ENCODE measurements around the gene CAPN14. TPM values are rescaled to one million over a fixed set of nuclear protein-coding genes. Genes with fewer than 3 reads are reported as not detected.
A peak's percentile ranks its signal among the peaks of the same experiment; 100 is the strongest.

CAPN14 gene, protein sequence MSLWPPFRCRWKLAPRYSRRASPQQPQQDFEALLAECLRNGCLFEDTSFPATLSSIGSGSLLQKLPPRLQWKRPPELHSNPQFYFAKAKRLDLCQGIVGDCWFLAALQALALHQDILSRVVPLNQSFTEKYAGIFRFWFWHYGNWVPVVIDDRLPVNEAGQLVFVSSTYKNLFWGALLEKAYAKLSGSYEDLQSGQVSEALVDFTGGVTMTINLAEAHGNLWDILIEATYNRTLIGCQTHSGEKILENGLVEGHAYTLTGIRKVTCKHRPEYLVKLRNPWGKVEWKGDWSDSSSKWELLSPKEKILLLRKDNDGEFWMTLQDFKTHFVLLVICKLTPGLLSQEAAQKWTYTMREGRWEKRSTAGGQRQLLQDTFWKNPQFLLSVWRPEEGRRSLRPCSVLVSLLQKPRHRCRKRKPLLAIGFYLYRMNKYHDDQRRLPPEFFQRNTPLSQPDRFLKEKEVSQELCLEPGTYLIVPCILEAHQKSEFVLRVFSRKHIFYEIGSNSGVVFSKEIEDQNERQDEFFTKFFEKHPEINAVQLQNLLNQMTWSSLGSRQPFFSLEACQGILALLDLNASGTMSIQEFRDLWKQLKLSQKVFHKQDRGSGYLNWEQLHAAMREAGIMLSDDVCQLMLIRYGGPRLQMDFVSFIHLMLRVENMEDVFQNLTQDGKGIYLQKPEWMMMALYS
- total RNA-seq (2014; rRNA removed; shearing (Covaris generic)): not detected in 2 replicates

DNA sequence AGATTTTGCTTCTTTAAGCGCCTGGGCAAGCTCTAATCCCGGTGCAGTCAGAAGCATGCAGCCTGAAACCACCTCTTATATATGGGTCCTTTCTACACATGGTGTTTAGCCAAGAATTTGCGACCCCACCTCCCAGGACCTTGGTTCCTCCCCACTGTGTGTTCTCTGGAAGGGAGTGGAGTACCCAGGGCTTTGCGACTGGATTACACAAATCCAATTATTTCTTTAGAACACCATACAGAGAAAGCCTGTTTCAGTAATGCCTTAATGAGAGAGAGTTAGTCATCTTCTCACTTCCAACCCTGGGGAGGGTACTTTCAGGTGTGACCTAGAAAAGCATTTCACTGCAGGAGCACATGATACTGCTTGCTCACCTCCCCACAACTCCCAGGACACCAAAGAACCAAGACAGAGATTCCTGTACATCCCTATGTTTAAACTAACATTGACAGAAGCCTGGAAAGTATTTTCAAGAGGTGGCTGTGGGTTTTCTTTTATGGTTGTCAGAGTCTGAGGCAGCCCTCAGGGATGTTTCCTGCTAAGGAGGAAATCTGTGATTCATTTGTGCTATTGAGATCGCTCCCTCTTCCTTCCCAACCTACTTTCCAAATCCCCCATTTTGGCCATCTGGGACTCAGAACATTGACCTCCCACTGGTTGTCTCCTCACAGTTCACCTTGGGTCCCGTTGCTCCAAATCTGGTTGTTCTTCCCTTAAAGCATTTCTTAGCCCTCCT, at the start of gene CAPN14:
Gene CAPN14 (minus strand): TSS at position 51 of the 736 bp plus-strand sequence. CDS start 12,068 bp downstream, outside the sequence.
- DNase-seq (ENCODE audit: low spot score): no peak
- in situ Hi-C loops (cut with HindIII; ENCODE audit: low sequenced_read_pairs): no loop called here

GRCh38 chr2:31266804-31267203, 49.5 kb upstream of the CAPN14 start:
- DNase-seq (ENCODE audit: low spot score): peak; percentile 29
- in situ Hi-C loops (cut with HindIII; ENCODE audit: low sequenced_read_pairs): no loop called here

DNA sequence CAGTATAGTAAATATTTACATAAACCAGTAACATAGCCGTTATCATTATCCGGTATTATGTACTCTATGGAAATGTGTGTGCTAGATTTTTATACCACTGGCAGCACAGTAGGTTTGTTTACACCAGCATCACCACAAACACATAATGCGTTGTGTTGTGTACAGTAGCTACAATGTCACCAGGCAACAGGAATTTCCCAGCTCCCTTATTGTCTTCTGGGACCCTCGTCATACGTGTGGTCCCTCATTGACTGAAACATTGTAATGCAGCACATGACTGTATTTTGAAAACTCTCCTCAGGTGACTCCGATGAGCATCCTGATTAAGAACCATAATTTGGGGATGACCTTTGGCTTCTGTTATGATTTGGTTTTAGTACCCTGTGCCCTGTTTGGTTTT, 47.9 kb upstream of the CAPN14 start:
- in situ Hi-C loops (cut with HindIII; ENCODE audit: low sequenced_read_pairs): no loop called here
- no peak for DNase-seq (ENCODE audit: low spot score)

- peak; percentile 31 for DNase-seq (ENCODE audit: low spot score)
- in situ Hi-C loops (cut with HindIII; ENCODE audit: low sequenced_read_pairs): no loop called here
Measured at GRCh38 chr2:31263636-31264190, 46.4 kb upstream of the CAPN14 start.

GRCh38 chr2:31260870-31261269, 43.6 kb upstream of the CAPN14 start:
- in situ Hi-C loops (cut with HindIII; ENCODE audit: low sequenced_read_pairs): no loop called here
- DNase-seq (ENCODE audit: low spot score): no peak

DNA sequence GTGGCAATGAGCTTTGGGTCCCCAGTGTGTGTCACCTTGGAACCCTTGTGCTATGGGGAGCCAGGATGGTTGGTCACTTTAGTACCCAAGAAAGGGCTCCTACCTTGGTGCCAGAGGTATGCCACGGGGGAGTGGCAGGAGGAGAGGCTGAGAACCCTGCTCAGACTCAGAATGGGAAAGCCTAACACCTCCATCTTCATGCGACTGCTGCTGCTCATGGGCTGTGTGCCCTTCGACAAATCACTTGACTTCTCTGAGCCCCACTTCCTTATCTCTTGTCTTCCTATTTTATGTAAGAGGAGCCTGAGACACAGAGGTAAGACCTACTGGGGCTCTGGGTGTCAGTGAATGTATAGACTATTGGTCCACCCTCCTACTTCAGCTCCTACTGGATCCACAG, 41.8 kb upstream of the CAPN14 start:
- in situ Hi-C loops (cut with HindIII; ENCODE audit: low sequenced_read_pairs): no loop called here
- DNase-seq (ENCODE audit: low spot score): no peak

DNA sequence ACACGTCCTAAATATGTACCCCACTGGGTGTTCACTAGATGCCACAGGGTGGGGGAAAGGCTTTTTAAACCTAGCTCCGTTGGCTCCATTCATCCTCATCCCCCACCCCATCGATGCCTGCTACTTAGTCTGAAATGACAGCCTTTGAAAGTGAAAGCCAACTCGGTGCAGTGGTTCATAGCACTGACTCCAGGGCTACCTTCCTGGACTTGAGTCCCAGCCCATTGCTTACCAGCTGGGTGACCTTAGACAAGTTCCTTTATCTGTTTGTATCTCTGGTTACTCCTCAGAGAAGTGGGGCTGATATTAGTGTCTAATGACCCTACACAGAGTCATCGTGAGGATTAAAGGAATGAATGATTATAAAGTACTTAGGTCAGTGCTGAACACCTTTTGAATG, 41.0 kb upstream of the CAPN14 start:
- in situ Hi-C loops (cut with HindIII; ENCODE audit: low sequenced_read_pairs): no loop called here
- no peak for DNase-seq (ENCODE audit: low spot score)

GRCh38 chr2:31256611-31257382, 39.5 kb upstream of the CAPN14 start:
- DNase-seq (ENCODE audit: low spot score): no peak
- in situ Hi-C loops (cut with HindIII; ENCODE audit: low sequenced_read_pairs): no loop called here

- DNase-seq (ENCODE audit: low spot score): no peak
- in situ Hi-C loops (cut with HindIII; ENCODE audit: low sequenced_read_pairs): no loop called here
Measured at GRCh38 chr2:31255911-31256571, 38.7 kb upstream of the CAPN14 start.

GRCh38 chr2:31254237-31255203, 37.2 kb upstream of the CAPN14 start:
- peak; percentile 39 for DNase-seq (ENCODE audit: low spot score)

GRCh38 chr2:31253356-31254131, 36.2 kb upstream of the CAPN14 start:
- in situ Hi-C loops (cut with HindIII; ENCODE audit: low sequenced_read_pairs): no loop called here
- DNase-seq (ENCODE audit: low spot score): no peak

More at GRCh38 chr2:31254237-31255203, 37.2 kb upstream of the CAPN14 start:
- in situ Hi-C loops (cut with HindIII; ENCODE audit: low sequenced_read_pairs): no loop called here

DNA sequence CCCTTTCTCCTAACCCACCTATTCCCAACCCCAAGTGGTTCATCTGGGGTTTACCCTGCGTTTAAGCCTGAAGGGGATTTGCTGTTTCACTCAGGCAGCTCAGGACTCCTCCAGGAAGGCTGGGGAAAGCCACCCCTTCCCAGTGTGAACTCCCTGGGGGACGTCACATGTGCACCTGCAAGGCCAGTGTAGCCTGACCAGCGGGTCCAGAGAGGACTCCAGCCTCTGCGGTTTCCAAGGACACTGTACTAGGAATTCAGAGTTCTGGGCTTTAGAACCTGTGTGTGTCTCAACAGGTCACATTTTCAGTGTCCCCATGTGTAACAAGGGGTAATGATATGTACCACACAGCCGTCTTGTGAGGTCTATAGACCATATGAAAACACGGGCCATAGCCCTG, 34.5 kb upstream of the CAPN14 start:
- DNase-seq (ENCODE audit: low spot score): no peak
- in situ Hi-C loops (cut with HindIII; ENCODE audit: low sequenced_read_pairs): no loop called here

- peak; percentile 76 for DNase-seq (ENCODE audit: low spot score)
- in situ Hi-C loops (cut with HindIII; ENCODE audit: low sequenced_read_pairs): no loop called here
Measured at GRCh38 chr2:31251018-31251417, 33.7 kb upstream of the CAPN14 start.

GRCh38 chr2:31249009-31249690, 31.8 kb upstream of the CAPN14 start:
- in situ Hi-C loops (cut with HindIII; ENCODE audit: low sequenced_read_pairs): no loop called here
- no peak for DNase-seq (ENCODE audit: low spot score)

GRCh38 chr2:31248139-31248538, 30.8 kb upstream of the CAPN14 start:
- in situ Hi-C loops (cut with HindIII; ENCODE audit: low sequenced_read_pairs): no loop called here
- DNase-seq (ENCODE audit: low spot score): no peak

GRCh38 chr2:31247711-31248110, 30.4 kb upstream of the CAPN14 start:
- in situ Hi-C loops (cut with HindIII; ENCODE audit: low sequenced_read_pairs): no loop called here
- DNase-seq (ENCODE audit: low spot score): no peak
